Activated CD8-positive, alpha-beta memory T cell treated with anti-CD3 and anti-CD28 coated beads for 48 hours (primary cell): ENCODE results near the gene EFNB3.
A peak's percentile ranks its signal among the peaks of the same experiment; 100 is the strongest.

Experiments
- DNase-seq, 3 experiments: peaks; one replicate each; pipeline ENCODE4 v3.0.0-alpha.2; 2020; ENCODE audit warnings: low read depth in 2 of 3, low spot score in 2 of 3

EFNB3 gene, protein sequence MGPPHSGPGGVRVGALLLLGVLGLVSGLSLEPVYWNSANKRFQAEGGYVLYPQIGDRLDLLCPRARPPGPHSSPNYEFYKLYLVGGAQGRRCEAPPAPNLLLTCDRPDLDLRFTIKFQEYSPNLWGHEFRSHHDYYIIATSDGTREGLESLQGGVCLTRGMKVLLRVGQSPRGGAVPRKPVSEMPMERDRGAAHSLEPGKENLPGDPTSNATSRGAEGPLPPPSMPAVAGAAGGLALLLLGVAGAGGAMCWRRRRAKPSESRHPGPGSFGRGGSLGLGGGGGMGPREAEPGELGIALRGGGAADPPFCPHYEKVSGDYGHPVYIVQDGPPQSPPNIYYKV

DNA sequence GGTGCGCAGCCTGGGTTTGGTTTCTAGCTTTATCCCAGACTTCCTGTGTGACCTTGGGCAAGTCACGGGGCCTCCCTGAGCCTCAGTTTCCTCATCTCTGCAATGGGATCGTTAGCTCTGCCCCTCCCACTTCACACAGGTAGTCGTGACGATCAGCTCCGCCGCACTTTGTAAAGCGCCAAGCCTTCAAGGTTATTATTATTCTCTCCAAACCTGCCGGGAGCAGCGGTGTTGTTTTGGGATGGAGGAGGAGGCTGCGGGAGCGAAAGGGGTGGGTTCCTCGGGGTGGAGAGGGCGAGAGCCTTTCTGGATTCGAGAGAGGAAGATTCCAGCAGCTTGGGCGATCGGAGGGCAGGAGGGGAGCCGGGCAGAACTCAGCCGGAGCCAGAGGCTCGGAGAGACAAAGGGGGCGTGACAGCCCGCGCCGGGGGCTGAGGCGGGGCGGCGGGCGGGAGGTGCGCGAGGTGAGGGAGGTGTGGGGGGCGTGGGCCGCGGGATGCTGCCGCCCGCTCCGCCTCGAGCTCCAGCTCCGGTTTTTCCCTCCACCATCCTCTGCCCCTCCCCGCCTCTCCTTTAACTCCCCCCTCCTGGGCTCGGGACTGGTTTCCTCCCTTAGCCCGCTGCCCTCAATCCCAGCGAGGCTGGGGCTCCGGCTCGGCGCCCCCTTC is at the start of gene EFNB3:
Gene EFNB3 (plus strand): TSS at position 602 of the 668 bp plus-strand sequence. CDS start 397 bp downstream, outside the sequence.
- no peak for DNase-seq

DNA sequence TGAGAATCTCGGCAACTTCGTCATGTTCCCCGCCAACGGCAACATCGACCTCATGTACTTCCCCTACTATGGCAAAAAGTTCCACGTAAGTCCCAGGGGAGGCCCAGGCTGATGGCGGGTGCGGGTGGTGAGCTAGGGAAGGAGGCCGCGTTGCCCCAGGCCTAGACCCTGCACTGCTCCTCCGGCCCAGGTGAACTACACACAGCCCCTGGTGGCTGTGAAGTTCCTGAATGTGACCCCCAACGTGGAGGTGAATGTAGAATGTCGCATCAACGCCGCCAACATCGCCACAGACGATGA is 49.5 kb upstream of the EFNB3 start:
- DNase-seq: no peak

DNA sequence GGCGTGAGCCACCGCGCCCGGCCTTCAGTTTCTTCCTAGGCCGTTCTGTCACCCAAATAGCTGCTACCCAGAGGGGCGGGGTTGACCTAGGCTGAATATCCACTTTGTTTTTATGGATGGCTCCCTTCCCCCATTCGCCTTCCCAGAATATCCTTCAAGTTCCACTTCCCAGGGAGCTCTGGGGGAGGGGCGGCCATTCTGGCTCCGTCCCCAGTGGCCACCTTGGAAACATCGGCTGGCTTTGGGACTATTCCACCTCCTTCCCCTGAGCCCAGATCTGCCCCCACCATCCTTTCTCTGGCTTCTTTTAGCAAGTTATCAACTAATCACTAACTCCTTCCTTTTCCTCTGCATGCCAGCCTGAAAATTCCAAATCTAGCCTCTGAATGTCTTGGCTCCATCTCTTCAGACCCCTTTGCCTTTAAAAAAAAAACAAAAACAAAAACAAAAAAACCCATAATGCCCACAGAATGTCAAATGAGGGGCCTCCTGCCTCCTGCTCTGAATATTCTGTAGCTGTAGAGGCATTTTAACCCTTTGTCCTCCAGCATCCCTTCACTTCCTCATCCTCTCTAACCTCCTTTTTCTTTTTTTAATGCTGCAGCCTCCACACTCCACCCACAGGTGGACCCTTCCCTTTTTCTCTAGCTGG is 47.9 kb upstream of the EFNB3 start:
- no peak for DNase-seq

DNA sequence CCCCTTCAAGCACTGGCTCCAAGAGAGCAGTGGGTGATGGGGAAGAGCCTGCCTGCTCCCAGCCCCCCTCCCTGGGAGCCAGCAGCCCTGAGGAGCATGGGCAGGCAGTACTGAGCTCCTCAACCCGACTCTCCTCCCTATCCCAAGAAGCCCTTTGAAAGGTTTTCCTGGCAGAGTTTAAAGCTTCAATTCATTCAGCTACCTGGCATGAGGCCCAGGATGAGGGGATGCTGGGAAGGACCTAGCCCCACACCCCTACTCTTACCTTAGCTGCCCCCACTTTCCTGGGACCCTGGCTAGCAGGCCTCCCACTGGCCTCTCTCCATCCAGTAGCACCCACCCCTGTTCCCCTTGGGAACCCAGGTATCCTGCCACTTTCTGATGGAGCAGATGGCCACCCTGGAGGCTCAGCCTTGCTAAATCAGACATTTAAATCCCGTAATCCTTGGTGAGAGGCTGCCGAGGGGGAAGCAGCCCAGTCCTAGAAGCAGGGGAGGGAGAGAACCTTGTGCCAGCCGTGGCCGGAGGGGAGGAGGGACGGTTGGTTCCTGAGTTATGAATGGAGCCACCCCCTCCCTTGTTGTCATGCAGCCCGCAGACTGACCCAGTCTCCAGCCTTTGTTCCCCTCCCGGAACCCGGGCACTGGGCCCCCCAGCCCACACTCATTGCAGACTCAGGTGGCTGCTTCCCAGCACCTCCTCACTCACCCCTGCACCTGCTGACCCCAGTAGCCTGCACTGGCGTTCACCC is 37.2 kb upstream of the EFNB3 start:
- no peak for DNase-seq

DNA sequence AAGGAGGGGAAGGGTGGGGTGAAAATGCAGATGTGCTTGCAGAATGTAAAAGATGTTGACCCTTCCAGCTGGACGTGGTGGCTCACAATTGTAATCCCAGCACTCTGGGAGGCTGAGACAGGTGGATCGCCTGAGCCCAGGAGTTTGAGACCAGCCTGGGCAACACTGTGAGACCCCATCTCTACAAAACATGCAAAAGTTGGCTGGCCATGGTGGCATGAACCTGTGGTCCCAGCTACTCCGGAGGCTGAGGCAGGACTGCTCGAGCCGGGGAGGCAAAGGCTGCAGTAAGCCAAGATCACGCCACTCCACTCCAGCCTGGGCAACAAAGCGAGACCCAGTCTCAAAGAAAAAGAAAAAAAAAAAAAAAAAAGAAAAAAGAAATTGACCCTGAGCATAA is 36.5 kb upstream of the EFNB3 start:
- no peak for DNase-seq

DNA sequence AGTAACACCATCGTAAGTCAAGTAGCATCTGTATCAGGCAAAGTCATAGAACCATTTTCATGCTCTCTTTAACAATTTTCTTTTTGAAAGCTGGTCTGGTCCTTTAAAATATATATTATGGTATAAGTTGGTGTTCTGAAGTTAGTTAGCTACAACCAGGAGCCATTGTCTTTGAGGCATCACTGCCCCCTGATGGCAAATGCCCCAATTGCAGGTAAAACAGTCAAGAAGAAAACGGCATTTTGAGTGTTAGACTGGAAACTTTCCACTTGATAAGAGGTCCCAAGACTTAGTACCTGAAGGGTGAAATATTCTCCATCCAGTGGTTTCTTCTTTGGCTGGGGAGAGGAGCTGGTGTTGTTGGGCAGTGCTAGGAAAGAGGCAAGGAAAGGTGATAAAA is 31.8 kb upstream of the EFNB3 start:
- DNase-seq: peak in 1 of 3 experiments; percentile 37

DNA sequence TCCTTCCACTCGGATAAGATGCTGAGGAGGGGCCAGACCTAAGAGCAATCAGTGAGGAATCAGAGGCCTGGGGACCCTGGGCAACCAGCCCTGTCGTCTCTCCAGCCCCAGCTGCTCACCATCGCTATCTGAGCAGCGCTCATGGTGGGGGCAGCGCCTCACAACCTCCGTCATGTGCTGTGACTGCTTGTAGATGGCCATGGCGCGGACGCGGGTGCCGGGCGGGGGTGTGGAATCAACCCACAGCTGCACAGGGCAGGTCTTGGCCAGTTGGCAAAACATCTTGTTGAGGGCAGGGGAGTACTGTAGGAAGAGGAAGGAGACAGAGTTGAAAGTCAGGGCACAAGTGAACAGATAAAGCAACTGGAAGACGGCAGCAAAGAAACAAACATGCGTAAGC is 30.1 kb upstream of the EFNB3 start:
- DNase-seq: no peak

DNA sequence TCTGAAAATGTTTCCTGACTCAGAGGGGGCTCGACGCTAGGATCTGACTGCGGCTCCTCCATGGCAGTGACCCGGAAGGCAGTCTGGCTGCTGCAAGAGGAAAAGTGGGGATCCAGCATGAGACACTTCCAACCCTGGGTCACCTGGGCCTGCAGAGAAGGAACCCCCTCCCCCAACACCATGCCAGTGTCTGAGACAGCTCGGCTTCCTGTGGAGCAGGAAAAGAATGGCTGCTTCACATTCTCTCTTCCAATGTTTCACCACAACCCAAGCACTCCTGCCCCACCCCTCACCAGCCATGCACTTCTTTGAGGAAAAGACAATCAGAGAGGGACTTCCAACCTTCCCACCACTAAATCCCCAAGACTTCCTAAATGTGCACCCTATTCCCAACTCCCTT is 28.5 kb upstream of the EFNB3 start:
- DNase-seq: no peak

DNA sequence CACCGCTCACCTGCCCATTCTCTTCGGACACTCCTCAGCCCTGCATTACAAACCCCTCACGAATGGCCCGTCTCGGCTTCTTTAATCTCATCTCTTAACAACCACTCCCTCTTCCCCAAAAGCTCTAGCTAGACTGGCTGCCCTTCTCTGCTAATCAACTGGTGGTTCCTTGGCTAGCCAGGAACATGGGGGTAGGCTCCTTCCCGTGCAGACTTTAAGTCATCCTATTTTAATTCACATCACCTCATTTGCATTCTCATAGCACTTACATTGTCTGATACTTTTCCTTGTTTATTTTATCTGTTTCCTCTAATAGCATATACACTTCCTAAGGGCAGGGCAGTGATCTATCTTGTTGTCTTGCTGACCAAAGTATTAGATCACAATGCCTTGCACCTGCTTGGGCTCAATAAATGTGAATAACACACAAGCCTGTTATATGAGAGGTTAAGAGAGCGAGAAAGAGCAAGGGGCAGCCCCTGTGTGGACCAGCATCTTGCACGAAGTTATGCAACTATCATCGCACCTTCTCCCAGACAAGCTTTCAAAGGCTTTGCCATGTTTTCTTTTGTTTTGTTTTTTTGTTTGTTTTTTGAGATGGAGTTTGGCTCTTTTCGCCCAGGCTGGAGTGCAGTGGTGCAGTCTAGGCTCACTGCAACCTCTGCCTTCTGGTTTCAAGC is 27.5 kb upstream of the EFNB3 start:
- DNase-seq: no peak

DNA sequence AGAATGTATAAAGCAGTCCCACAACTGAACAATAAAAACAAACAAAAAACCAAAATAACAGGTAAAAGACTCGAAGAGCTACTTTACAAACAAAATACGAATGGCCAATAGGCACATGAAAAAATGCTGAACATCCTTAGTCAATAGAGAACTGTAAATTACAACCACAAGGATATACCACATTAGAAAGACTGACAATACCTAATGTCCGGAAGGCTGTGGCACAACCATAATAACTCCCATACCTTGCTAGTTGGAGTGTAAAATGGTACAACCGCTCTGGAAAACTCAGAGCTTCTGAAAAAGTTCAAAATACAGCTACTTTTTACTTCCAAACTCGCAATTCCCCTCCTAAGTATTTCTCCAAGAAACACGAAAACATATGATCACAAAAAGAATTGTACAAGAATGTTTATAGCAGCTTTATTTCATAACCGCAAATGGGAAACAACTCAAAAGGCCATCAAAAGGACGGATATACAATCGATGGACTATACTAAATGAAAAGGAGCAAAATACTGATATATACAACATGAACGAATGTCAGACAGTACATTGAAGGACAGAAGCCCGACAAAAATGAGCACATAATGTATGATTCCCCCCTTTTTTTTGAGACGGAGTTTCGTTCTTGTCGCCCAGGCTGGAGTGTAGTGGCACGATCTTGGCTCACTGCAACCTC is 20.0 kb upstream of the EFNB3 start:
- no peak for DNase-seq

DNA sequence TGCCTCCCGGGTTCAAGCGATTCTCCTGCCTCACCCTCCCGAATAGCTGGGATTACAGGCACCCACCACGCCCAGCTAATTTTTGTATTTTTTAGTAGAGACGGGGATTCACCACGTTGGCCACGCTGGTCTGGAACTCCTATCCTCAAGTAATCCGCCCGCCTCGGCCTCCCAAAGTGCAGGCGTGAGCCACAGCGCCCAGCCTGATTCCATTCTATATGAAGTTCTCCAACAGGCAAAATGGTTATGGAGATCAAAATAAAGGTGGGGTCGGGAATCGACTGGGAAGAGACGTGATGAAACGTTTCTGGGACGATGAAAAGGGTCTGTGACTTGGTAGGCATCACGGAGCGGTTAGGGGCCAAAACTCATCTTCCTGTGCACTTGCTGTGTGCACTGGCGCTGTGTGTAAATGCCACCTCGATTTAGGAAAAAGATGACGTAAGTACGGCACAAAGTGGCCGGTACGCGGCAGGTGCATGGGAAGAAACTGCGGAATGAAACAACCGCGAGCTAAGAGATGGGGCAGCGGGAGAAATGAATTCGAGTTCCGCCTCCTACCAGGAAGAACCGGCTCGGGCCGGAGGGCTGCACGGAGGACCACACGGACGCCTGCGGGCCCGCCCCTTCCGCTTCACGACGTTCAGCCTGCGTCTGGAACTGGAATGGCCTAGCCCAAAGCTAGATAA is 19.3 kb upstream of the EFNB3 start:
- DNase-seq: peak; percentile 56 to 74 (median 70)

DNA sequence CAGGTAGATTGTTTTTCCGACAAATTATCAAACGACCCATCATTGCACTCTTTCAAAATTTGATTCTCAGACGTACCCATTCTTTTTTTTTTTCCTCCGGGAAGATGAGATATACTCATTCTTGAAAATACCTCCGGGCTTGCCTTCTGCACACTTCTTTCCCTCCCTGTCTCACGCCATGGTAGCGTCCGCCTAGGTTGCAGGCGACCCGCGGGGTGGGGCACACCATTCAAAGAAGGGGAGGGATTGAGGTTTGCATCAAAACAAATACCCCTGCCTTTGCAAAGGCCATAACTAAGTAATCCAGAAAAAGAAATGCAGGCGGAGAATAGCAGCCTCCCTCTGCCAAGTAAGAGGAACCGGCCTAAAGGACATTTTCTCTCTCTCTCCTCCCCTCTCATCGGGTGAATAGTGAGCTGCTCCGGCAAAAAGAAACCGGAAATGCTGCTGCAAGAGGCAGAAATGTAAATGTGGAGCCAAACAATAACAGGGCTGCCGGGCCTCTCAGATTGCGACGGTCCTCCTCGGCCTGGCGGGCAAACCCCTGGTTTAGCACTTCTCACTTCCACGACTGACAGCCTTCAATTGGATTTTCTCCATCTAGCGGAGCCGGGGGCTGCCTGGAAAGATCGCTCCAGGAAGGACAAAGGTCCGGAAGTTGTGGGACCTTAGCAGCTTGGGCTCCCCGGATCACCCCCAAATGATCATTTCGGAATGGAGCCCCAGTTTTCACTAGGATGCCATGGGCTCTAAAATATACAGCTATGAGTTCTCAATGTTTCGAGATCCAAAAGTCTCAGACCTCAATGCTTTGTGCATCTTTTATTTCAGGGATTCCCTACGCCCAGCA is 18.6 kb upstream of the EFNB3 start:
- peak; percentile 46 to 54 (median 53) for DNase-seq

DNA sequence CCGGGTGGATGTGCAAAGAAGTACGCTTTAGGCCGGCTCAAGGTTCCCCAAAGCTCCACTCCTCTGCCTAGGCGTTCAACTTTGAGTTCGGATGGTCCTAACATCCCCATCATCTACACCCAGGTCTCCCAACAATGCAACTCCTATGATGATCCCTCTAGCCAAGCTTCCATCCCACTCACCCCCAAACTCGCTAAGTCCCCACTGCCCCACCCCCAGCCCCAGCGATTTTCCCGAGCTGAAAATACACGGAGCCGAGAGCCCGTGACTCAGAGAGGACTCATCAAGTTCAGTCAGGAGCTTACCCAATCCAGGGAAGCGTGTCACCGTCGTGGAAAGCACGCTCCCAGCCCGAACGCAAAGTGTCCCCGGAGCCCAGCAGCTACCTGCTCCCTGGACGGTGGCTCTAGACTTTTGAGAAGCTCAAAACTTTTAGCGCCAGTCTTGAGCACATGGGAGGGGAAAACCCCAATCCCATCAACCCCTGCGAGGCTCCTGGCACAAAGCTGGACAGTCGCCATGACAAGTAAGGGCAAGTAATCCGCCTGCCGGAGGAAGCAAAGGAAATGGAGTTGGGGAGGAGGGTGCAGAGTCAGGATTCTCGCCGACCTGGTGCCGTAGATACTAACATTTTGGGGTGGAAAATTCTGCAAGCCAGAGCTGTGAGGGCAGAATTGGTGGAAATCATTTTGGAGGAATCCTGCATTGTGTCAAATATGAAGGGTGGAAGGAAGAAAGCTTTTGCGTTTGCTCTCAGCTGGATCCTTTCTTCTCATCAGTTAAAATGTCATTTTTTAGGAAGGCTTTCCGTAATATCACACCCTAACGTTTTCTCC is 17.7 kb upstream of the EFNB3 start, which contains the start of gene TP53:
Gene TP53 (minus strand): TSS at position 419 of the 836 bp plus-strand sequence. CDS start 10,896 bp downstream, outside the sequence.
- peak; percentile 62 to 72 (median 70) for DNase-seq

DNA sequence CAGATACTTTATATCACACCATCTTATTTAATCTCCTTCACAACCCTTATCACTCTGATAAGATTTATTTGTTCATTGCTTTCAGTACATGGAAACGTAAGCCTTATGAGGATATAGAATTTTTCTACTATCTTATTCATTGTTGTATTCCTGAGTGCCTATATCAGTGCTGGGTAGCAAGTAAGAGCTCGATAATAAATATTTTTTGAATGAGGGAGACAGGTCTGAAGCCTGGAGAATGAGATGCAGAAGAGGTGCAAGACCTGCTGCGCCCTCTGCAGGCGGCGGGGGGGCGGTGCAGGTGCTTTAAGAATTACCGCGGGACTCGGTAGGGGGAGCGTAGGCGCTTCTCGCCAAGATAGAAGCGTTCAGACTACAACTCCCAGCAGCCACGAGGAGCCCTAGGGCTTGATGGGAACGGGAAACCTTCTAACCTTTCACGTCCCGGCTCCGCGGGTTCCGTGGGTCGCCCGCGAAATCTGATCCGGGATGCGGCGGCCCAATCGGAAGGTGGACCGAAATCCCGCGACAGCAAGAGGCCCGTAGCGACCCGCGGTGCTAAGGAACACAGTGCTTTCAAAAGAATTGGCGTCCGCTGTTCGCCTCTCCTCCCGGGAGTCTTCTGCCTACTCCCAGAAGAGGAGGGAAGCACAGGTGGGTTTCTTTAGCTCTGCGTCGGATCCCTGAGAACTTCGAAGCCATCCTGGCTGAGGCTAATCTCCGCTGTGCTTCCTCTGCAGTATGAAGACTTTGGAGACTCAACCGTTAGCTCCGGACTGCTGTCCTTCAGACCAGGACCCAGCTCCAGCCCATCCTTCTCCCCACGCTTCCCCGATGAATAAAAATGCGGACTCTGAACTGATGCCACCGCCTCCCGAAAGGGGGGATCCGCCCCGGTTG is 16.8 kb upstream of the EFNB3 start, which contains the start of gene WRAP53:
Gene WRAP53 (plus strand): TSS at position 570 of the 900 bp plus-strand sequence. CDS start 172 bp downstream, at position 742.
- DNase-seq: peak; percentile 87 to 94 (median 92)

DNA sequence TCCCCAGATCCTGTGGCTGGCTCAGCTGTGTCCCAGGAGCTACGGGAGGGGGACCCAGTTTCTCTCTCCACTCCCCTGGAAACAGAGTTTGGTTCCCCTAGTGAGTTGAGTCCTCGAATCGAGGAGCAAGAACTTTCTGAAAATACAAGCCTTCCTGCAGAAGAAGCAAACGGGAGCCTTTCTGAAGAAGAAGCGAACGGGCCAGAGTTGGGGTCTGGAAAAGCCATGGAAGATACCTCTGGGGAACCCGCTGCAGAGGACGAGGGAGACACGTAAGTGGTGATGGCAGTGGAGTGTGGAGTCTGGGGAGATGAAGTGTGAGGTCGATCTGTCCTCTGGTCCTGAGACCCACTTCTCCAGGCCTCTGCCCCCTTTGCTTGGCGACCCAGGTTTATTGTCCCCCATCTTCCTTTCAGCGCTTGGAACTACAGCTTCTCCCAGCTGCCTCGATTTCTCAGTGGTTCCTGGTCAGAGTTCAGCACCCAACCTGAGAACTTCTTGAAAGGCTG is 16.1 kb upstream of the EFNB3 start:
- DNase-seq: no peak

DNA sequence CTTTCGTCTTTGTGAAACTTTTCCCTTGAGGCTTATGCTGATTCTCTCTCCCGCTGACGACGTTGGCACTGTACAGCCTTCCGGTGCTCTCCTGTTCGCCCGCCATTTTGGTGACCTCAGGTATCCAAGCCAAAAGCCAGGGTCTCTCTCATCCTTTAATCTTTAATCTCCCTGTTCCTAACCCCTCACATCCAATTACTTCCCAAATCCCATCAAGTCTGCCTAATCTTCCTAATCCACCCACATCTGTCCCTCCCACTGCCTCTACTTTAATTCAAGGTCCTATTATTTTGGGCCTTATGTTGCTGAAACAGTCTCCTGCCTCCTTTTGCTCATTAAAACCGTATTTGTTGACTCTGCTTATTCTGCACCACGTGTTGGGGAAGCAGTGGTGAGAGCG is 9.4 kb upstream of the EFNB3 start:
- no peak for DNase-seq
